ENCODE measurements around the gene TMPRSS2.

Gene TMPRSS2

DNA sequence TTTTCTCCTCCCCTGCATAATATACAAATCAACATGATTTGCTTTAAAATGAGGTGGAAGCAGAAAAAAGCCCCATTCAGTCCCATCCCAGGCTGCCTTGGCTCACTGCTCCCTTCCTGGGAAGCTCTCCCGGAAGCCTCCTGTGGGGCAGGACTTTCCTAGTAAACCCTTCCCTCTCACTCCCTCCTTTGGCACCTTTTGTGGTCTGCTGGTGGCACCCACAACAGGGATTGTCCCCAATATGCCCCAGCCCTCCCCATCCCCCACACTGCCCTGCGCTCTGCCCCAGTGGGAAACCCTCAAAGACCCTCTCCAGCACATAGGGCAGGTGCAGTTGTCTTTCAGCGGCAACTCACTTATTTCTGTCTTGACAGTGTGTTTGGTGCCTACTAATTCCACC, 1.8 kb upstream of the TMPRSS2 start:
- DNase-seq (ENCODE audit: low read depth) = no peak

- DNase-seq (ENCODE audit: low read depth) = no peak
Measured at GRCh38 chr21:41509145-41509496, 1.2 kb upstream of the TMPRSS2 start.

DNA sequence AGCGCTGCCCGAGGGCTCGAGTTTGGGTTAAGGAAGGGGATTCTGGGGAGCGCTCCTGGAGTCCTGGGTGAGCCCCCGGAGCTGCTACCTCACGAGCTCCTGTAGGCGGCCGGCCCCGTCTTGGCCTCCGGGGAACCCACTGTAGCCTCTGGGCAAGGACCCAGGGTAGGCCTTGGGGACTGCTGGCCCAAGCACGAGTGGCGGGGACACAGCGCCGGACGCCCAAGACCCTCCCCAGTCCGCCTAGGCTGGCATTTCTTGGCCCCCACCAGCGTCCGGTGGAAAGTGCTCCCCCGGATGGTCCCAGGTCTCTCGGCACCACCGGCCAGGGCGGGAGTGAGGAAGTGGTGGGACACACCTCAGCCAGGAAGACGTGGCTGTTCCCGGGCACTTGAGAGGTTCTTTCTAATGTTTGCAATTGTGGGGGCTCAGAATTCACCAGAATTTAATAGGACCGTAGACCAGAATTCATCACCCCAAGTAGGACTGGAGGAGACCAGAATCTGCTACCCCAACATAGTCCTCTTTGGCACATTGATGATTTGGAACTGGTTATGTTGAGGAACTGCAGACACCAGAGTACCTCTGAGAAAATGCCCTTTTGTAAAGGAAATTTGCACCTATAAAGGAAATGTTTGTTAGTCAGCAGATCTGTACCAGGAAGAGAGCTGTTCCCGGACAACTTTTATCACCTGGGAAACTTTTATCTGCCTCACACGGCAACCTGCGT, 622 bp upstream of the TMPRSS2 start:
- DNase-seq (ENCODE audit: low read depth) = no peak

- DNase-seq (ENCODE audit: low read depth) = no peak
Measured at GRCh38 chr21:41506611-41507520, 1.1 kb downstream of the TMPRSS2 start.

DNA sequence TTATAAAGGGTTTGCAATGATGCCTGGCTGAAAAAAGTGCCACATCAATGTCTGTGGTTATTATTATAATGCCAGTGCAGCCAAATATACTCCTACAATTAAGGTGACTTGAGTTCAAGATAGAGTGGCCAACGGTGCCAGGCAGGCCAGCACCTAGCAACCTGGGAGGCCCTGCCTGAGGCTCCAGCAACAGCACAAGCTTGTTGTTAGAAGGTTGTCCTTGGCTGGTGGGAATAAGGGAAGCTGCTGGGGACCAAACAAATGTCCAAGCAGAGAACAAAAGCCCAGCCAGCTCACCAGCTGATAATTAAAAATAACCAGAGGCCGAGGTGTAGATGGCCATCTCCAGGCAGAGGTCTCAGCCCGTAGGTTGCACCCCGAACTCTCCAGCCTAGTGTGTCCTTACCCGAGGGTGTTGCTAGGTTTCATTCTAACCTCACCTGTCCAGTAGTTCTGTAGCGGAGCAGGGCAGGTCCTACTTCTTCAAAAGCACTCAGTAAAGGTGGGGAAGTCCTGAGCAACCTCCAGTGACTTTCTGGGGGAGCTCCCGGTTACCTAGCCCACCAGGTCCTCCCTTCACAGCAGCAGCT, 1.9 kb downstream of the TMPRSS2 start:
- DNase-seq (ENCODE audit: low read depth) = no peak

GRCh38 chr21:41504030-41504429, 3.9 kb downstream of the TMPRSS2 start:
- DNase-seq (ENCODE audit: low read depth) = no peak

DNA sequence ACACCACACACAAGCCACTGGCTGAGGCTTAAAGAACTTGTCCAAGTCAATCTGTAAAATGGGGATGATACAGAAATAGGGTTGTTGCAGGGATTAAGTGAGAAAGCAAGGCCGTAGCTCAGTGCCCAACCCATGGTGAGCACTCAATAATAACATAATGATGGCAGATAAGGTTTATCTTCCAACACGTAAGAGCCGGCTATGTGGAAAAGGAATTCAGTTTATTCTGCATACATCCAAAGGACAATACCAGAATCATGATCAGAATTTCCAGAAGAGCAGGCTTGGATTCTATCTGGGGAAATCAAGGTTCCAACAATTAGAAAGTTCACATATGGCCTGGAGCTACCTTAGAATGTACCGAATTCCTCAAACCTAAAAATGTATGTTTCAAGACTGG, 4.6 kb downstream of the TMPRSS2 start:
- DNase-seq (ENCODE audit: low read depth) = no peak

- no peak for DNase-seq (ENCODE audit: low read depth)
Measured at GRCh38 chr21:41501919-41502318, 6.0 kb downstream of the TMPRSS2 start.

GRCh38 chr21:41500931-41501381, 7.0 kb downstream of the TMPRSS2 start:
- DNase-seq (ENCODE audit: low read depth) = no peak

- no peak for DNase-seq (ENCODE audit: low read depth)
Measured at GRCh38 chr21:41500363-41500762, 7.6 kb downstream of the TMPRSS2 start.

GRCh38 chr21:41499920-41500319, 8.0 kb downstream of the TMPRSS2 start:
- DNase-seq (ENCODE audit: low read depth) = no peak

GRCh38 chr21:41497788-41498187, 10.2 kb downstream of the TMPRSS2 start:
- no peak for DNase-seq (ENCODE audit: low read depth)

DNA sequence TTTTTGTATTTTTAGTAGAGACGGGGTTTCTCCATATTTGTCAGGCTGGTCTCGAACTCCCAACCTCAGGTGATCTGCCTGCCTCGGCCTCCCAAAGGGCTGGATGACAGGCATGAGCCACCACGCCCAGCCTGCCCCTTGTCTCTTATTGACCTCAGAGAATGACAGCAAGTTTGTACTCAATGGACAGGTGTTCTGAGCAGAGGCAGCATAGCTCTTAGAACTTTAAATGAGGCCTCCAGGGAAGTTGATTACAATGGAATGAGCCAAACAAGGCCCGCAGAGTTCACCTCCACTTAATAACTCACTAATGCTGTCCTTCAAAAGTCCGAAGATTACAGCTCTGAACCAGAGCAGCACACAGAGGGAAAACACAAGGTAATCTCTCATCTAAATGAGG, 10.9 kb downstream of the TMPRSS2 start:
- DNase-seq (ENCODE audit: low read depth) = no peak

- no peak for DNase-seq (ENCODE audit: low read depth)
Measured at GRCh38 chr21:41494242-41494641, 13.7 kb downstream of the TMPRSS2 start.

DNA sequence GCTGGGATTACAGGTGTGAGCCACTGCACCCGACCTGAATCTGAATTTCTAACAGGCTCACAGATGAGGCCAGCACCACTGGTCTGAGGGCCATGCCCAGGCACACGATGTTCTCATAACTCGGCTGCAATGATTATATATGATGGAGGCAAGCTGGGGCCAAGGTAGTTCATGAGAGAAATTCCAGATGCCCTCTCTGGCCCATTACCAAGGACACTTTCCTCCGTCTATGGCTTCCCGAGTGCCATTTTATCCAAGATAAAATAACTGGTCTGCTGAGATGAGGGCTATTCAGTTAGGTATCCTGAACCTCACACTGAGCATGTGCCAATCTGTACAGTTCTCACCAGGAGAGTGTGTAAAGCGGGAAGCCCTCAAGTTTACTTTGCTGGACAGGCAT, 16.5 kb downstream of the TMPRSS2 start:
- no peak for DNase-seq (ENCODE audit: low read depth)

DNA sequence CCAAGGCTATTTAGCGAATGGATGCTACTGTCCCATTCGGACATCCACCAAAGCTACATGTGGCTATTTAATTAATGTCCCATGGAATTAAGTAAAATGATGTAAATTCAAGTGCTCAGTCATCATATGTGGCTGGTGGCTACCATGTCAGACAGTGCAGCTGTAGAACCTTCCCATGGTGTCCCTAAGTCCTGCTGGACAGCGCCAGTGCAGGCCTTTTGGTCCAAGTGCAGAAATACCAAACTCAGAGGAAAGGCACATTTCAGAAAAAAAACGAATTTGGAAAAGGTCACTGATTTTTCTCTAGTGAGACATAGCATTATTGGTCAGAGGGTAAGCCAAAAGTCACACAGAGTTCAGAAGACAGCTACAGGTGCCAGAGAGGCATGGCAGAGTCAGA, 17.6 kb downstream of the TMPRSS2 start:
- DNase-seq (ENCODE audit: low read depth) = no peak

DNA sequence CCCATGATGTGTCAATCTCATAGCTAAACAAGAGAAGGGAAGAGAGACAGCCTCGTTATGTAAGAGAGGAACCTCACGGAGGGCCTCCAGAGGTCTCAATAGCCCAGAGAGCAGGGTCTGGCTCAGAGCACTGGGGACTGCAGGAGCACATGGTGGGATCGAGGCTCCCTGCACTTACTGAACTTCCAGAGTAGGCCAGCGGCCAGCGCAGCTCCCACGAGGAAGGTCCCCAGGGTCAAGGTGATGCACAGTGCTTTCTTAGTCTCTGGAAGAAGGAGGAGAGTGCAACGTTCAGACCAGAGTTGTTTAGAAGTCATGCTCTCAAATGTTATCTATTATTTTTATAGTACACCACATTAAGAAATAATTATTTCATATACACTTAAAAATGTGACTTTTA, 18.6 kb downstream of the TMPRSS2 start:
- no peak for DNase-seq (ENCODE audit: low read depth)

DNA sequence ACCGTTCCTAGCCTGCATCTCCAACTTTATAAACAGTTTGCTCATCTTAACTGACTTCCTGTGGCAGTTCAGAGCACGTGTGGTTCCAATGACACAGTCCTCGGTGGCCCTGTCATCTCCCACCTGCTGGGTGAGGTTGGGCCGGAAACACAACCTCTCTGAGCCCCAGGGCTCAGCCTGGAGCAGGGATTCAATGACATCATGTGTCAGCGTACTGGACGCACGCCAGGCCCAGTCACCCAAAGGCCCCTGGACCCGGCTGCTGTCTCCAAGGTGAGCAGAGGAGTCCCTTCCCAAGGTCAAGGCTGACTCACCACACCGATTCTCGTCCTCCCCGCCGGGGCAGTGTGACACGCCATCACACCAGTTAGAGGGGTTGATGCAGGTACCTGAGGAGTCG, 19.9 kb downstream of the TMPRSS2 start:
- DNase-seq (ENCODE audit: low read depth) = no peak

- DNase-seq (ENCODE audit: low read depth) = no peak
Measured at GRCh38 chr21:41487082-41487481, 20.9 kb downstream of the TMPRSS2 start.

GRCh38 chr21:41483973-41484372, 24.0 kb downstream of the TMPRSS2 start:
- no peak for DNase-seq (ENCODE audit: low read depth)

DNA sequence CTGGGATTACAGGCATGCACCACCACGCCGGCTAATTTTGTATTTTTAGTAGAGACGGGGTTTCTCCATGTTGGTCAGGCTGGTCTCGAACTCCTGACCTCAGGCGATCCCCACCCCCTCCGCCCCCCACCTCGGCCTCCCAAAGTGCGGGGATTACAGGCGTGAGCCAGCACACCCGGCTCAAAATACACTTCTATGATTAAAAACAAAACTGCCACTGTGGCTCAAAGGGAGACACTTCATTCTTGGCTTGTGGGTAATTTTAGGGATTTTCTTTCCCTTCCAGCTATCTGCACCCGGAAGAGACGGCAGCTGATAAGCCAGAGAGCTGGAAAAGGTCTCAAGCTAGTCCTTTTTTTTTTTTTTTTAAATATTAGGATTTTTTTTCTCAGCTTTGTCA, 24.5 kb downstream of the TMPRSS2 start:
- DNase-seq (ENCODE audit: low read depth) = no peak

DNA sequence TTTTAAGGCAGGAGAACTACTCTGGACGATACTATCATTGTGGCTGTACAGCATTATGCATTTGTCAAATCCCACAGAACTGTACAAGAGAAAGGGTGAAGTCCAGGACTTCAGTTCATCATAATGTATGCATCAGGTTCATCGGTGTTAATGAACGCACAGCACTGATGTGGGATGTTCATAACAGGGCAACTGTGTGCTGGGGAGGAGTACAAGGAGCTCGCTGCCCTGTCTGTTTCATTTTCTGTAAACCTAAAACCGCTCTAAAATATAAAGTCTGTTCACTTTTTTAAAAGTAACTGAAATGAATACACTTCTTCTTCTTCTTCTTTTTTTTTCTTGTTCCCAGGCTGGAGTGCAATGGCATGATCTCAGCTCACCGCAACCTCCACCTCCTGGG, 25.0 kb downstream of the TMPRSS2 start:
- no peak for DNase-seq (ENCODE audit: low read depth)

- DNase-seq (ENCODE audit: low read depth) = no peak
Measured at GRCh38 chr21:41482301-41482700, 25.7 kb downstream of the TMPRSS2 start.
